Measurements from ENCODE around the gene ORAI3. TPM values are rescaled to one million over a fixed set of nuclear protein-coding genes. Genes with fewer than 3 reads are reported as not detected.
A peak's percentile ranks its signal among the peaks of the same experiment; 100 is the strongest.

ORAI3 gene
- total and polyA plus RNA-seq, 11 donors = 8.1 to 28.9 (median 11.3) TPM

- no peak for ATAC-seq
- intact Hi-C loops (cut with DNase I) = no loop called here
- 91 to 95% (median 92%) methylated on average over 26 of the region's 26 CpGs for WGBS, 4 donors
Measured at GRCh38 chr16:30925632-30925987, 23.3 kb upstream of the ORAI3 start.

GRCh38 chr16:30925995-30926811 is 22.7 kb upstream of the ORAI3 start:
- intact Hi-C loops (cut with DNase I) = no loop called here
- no peak overlapping the region for H3K4me3 ChIP-seq

More at GRCh38 chr16:30925632-30925987, 23.3 kb upstream of the ORAI3 start:
- TF ChIP-seq POLR2A (IDR thresholded peaks at IDR 0.05) (no peak), CTCF (IDR thresholded peaks at IDR 0.05) (no peak)
- peak in 1 of 5 donors; percentile 34 for DNase-seq
- peaks cover 0 to 26% (median 6%) of the 10 kb centered on the region in 9 donors for H3K36me3 ChIP-seq
- no peaks in the 10 kb centered on the region for H3K27me3 ChIP-seq
- no peak overlapping the region for H3K27ac ChIP-seq
- no peaks in the 10 kb centered on the region for H3K9me3 ChIP-seq
- H3K4me3 ChIP-seq = no peak overlapping the region
- peaks cover 0 to 31% (median 11%) of the 10 kb centered on the region in 12 donors for H3K4me1 ChIP-seq

GRCh38 chr16:30926937-30927788 is 21.7 kb upstream of the ORAI3 start:
- DNase-seq = no peak
- Histone ChIP-seq H3K4me3 (no peak overlapping the region), H3K27ac (peak overlapping the region in 1 of 12 donors; percentile 43), H3K9me3 (no peaks in the 10 kb centered on the region), H3K4me1 (peaks cover 0 to 28% (median 8%) of the 10 kb centered on the region in 12 donors), H3K27me3 (no peaks in the 10 kb centered on the region), H3K36me3 (peaks cover 0 to 39% (median 14%) of the 10 kb centered on the region in 9 donors)
- 84 to 93% (median 86%) methylated on average over 17 to 22 of the region's 22 CpGs for WGBS, 4 donors
- no peak for TF ChIP-seq POLR2A (IDR thresholded peaks at IDR 0.05)
- TF ChIP-seq CTCF (IDR thresholded peaks at IDR 0.05) = no peak
- intact Hi-C loops (cut with DNase I) = no loop called here
- ATAC-seq = no peak

More at GRCh38 chr16:30925995-30926811, 22.7 kb upstream of the ORAI3 start:
- 64 to 67% (median 66%) methylated on average over 10 of the region's 10 CpGs for WGBS, 4 donors
- no peak overlapping the region for H3K27ac ChIP-seq
- no peaks in the 10 kb centered on the region for H3K9me3 ChIP-seq
- ATAC-seq (no peak), DNase-seq (no peak)
- H3K4me1 ChIP-seq = peaks cover 0 to 35% (median 12%) of the 10 kb centered on the region in 12 donors
- H3K27me3 ChIP-seq = no peaks in the 10 kb centered on the region
- TF ChIP-seq CTCF (IDR thresholded peaks at IDR 0.05) (no peak), POLR2A (IDR thresholded peaks at IDR 0.05) (no peak)
- H3K36me3 ChIP-seq = peaks cover 0 to 29% (median 11%) of the 10 kb centered on the region in 9 donors
